ENCODE results near the gene NUDC. TPM values are rescaled to one million over a fixed set of nuclear protein-coding genes. Genes with fewer than 3 reads are reported as not detected.
"Not testable (repeated sequence)": the region's sequence is repeated elsewhere in the genome, so short reads cannot be mapped to it uniquely, and the experiment has no call there.

NUDC gene
- total and polyA plus RNA-seq, 5 donors from 2014 or later: 41.2 to 93.4 (median 82.0) TPM

- Mint-ChIP-seq H3K9me3 (peaks cover 0 to 2% (median 0%) of the 10 kb centered on the region in 7 donors), H3K27ac (no peak overlapping the region)
- ATAC-seq (ENCODE audit: low read depth in 2 of 2): no peak
These were observed 59.8 kb downstream of the NUDC start for GRCh38 chr1:26981146-26981846.

GRCh38 chr1:26983863-26984262, 62.3 kb downstream of the NUDC start:
- Histone ChIP-seq H3K36me3 (ENCODE audit: control insufficient read depth, insufficient read depth, low read length) (no peaks in the 10 kb centered on the region), H3K9me3 (ENCODE audit: control insufficient read depth in 2 of 2, low read length in 2 of 2) (no peaks in the 10 kb centered on the region), H3K4me3 (ENCODE audit: low read depth, low read length) (no peak overlapping the region), H3K27ac (ENCODE audit: insufficient read depth, low read length, poor library complexity, severe bottlenecking) (no peak overlapping the region), H3K4me1 (ENCODE audit: control insufficient read depth, insufficient read depth, low read length, poor library complexity, severe bottlenecking) (no peaks in the 10 kb centered on the region), H3K27me3 (ENCODE audit: control insufficient read depth, insufficient read depth, low read length) (peaks cover 9% of the 10 kb centered on the region)
- no peak overlapping the region for H3K27ac Mint-ChIP-seq
- H3K4me3 Mint-ChIP-seq: no peak overlapping the region
- H3K9me3 Mint-ChIP-seq: peaks cover 0 to 1% (median 0%) of the 10 kb centered on the region in 7 donors
- ATAC-seq (ENCODE audit: low read depth in 2 of 2): no peak
- no peaks in the 10 kb centered on the region for H3K36me3 Mint-ChIP-seq
- H3K4me1 Mint-ChIP-seq: no peaks in the 10 kb centered on the region
- DNase-seq: no peak
- peaks cover 26% of the 10 kb centered on the region for H3K27me3 Mint-ChIP-seq

More at GRCh38 chr1:26981146-26981846, 59.8 kb downstream of the NUDC start:
- no peaks in the 10 kb centered on the region for H3K4me1 Mint-ChIP-seq
- H3K27me3 ChIP-seq (ENCODE audit: control insufficient read depth, insufficient read depth, low read length): peaks cover 7% of the 10 kb centered on the region
- no peaks in the 10 kb centered on the region for H3K36me3 Mint-ChIP-seq
- H3K4me3 Mint-ChIP-seq: no peak overlapping the region
- H3K27me3 Mint-ChIP-seq: peaks cover 20% of the 10 kb centered on the region
- H3K4me1 ChIP-seq (ENCODE audit: control insufficient read depth, insufficient read depth, low read length, poor library complexity, severe bottlenecking): no peaks in the 10 kb centered on the region
- H3K36me3 ChIP-seq (ENCODE audit: control insufficient read depth, insufficient read depth, low read length): no peaks in the 10 kb centered on the region
- no peak overlapping the region for H3K4me3 ChIP-seq (ENCODE audit: low read depth, low read length)
- no peak for DNase-seq
- H3K27ac ChIP-seq (ENCODE audit: insufficient read depth, low read length, poor library complexity, severe bottlenecking): no peak overlapping the region
- H3K9me3 ChIP-seq (ENCODE audit: control insufficient read depth in 2 of 2, low read length in 2 of 2): no peaks in the 10 kb centered on the region

DNA sequence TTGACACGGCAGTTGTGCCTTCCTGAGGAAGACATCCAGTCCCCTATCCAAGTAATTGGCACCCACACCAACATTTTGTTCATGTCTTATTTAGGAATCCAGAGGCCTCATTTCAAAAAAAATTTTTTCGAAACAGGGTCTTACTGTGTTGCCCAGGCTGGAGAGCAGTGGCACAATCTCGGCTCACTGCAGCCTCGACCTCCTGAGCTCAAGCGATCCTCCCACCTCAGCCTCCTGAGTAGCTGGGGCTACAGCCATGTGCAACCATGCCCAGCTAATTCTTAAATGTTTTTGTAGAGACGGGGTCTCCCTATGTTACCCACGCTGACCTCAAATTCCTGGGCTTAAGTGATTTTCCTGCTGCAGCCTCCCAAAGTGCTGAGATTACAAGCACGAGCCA, 62.7 kb downstream of the NUDC start:
- ATAC-seq (ENCODE audit: low read depth in 2 of 2) (no peak), DNase-seq (no peak)
- H3K36me3 Mint-ChIP-seq: no peaks in the 10 kb centered on the region
- no peak overlapping the region for H3K27ac Mint-ChIP-seq
- Histone ChIP-seq H3K36me3 (ENCODE audit: control insufficient read depth, insufficient read depth, low read length) (no peaks in the 10 kb centered on the region), H3K4me3 (ENCODE audit: low read depth, low read length) (no peak overlapping the region), H3K27me3 (ENCODE audit: control insufficient read depth, insufficient read depth, low read length) (peaks cover 9% of the 10 kb centered on the region), H3K9me3 (ENCODE audit: control insufficient read depth in 2 of 2, low read length in 2 of 2) (no peaks in the 10 kb centered on the region), H3K4me1 (ENCODE audit: control insufficient read depth, insufficient read depth, low read length, poor library complexity, severe bottlenecking) (no peaks in the 10 kb centered on the region), H3K27ac (ENCODE audit: insufficient read depth, low read length, poor library complexity, severe bottlenecking) (no peak overlapping the region)
- H3K27me3 Mint-ChIP-seq: peaks cover 26% of the 10 kb centered on the region
- no peaks in the 10 kb centered on the region for H3K4me1 Mint-ChIP-seq
- no peak overlapping the region for H3K4me3 Mint-ChIP-seq
- H3K9me3 Mint-ChIP-seq: peaks cover 0 to 1% (median 0%) of the 10 kb centered on the region in 7 donors

DNA sequence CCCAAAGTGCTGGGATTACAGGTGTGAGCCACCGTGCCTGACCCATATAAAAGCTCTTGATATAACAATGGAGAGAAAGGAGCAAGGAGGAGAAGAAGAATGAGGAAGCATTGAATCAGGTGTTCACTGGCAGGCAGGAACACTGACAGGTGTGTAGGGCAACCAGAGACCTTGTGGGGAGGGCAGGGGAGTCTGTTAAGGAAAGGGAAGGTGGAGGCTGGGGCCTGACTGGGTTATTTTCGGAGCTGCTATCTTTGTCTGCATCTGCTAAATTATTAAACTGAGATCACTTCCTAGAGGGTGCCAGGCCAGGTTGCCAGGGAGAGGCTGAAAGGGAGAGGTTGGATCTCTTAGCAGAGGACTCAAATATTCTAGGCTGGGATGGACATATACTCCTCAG, 65.1 kb downstream of the NUDC start:
- H3K4me3 ChIP-seq (ENCODE audit: low read depth, low read length): no peak overlapping the region
- H3K9me3 Mint-ChIP-seq: peaks cover 0 to 5% (median 0%) of the 10 kb centered on the region in 7 donors
- no peak overlapping the region for H3K27ac ChIP-seq (ENCODE audit: insufficient read depth, low read length, poor library complexity, severe bottlenecking)
- ATAC-seq (ENCODE audit: low read depth in 2 of 2) (no peak), DNase-seq (no peak)
- no peaks in the 10 kb centered on the region for H3K36me3 Mint-ChIP-seq
- H3K27me3 Mint-ChIP-seq: peaks cover 38% of the 10 kb centered on the region
- no peaks in the 10 kb centered on the region for H3K36me3 ChIP-seq (ENCODE audit: control insufficient read depth, insufficient read depth, low read length)
- H3K4me1 ChIP-seq (ENCODE audit: control insufficient read depth, insufficient read depth, low read length, poor library complexity, severe bottlenecking): no peaks in the 10 kb centered on the region
- H3K9me3 ChIP-seq (ENCODE audit: control insufficient read depth in 2 of 2, low read length in 2 of 2): no peaks in the 10 kb centered on the region
- H3K4me3 Mint-ChIP-seq: no peak overlapping the region
- peaks cover 0 to 6% (median under 1%) of the 10 kb centered on the region in 4 donors for H3K4me1 Mint-ChIP-seq
- no peak overlapping the region for H3K27ac Mint-ChIP-seq
- peaks cover 13% of the 10 kb centered on the region for H3K27me3 ChIP-seq (ENCODE audit: control insufficient read depth, insufficient read depth, low read length)

- H3K27ac ChIP-seq (ENCODE audit: insufficient read depth, low read length, poor library complexity, severe bottlenecking); H3K4me3 ChIP-seq (ENCODE audit: low read depth, low read length); DNase-seq; H3K36me3 ChIP-seq (ENCODE audit: control insufficient read depth, insufficient read depth, low read length); H3K4me3 Mint-ChIP-seq; H3K9me3 ChIP-seq (ENCODE audit: control insufficient read depth in 2 of 2, low read length in 2 of 2); ATAC-seq (ENCODE audit: low read depth in 2 of 2); H3K36me3 Mint-ChIP-seq; H3K9me3 Mint-ChIP-seq; H3K27ac Mint-ChIP-seq; H3K4me1 ChIP-seq (ENCODE audit: control insufficient read depth, insufficient read depth, low read length, poor library complexity, severe bottlenecking): not testable (repeated sequence)
- Mint-ChIP-seq H3K4me1 (peaks cover 0 to 17% (median 8%) of the 10 kb centered on the region in 4 donors), H3K27me3 (peaks cover 54% of the 10 kb centered on the region)
- H3K27me3 ChIP-seq (ENCODE audit: control insufficient read depth, insufficient read depth, low read length): peaks cover 14% of the 10 kb centered on the region
These were observed 68.0 kb downstream of the NUDC start for GRCh38 chr1:26989403-26990109.

- H3K27me3 Mint-ChIP-seq: peaks cover 61% of the 10 kb centered on the region
These were observed 70.0 kb downstream of the NUDC start for GRCh38 chr1:26991310-26992116.

GRCh38 chr1:26993237-26994019, 71.9 kb downstream of the NUDC start, which contains the start of gene TRNP1:
TSS of gene TRNP1 (plus strand) at chr1:26993692. CDS start at chr1:26993787, 95 bp downstream.
- peak within 1 kb of the TSS in 1 of 3 donors; percentile 9 for H3K27ac Mint-ChIP-seq
- peaks cover 71% of the 10 kb centered on the region for H3K27me3 Mint-ChIP-seq
- no peaks in the 10 kb centered on the region for H3K36me3 Mint-ChIP-seq

More at GRCh38 chr1:26991310-26992116, 70.0 kb downstream of the NUDC start:
- no peak for DNase-seq
- Histone ChIP-seq H3K27me3 (ENCODE audit: control insufficient read depth, insufficient read depth, low read length) (peaks cover 29% of the 10 kb centered on the region), H3K36me3 (ENCODE audit: control insufficient read depth, insufficient read depth, low read length) (no peaks in the 10 kb centered on the region), H3K4me3 (ENCODE audit: low read depth, low read length) (no peak overlapping the region), H3K27ac (ENCODE audit: insufficient read depth, low read length, poor library complexity, severe bottlenecking) (no peak overlapping the region), H3K9me3 (ENCODE audit: control insufficient read depth in 2 of 2, low read length in 2 of 2) (no peaks in the 10 kb centered on the region), H3K4me1 (ENCODE audit: control insufficient read depth, insufficient read depth, low read length, poor library complexity, severe bottlenecking) (peaks cover 12% of the 10 kb centered on the region)
- Mint-ChIP-seq H3K36me3 (no peaks in the 10 kb centered on the region), H3K27ac (no peak overlapping the region), H3K4me1 (peaks cover 0 to 23% (median 8%) of the 10 kb centered on the region in 4 donors), H3K9me3 (peaks cover 0 to 4% (median 0%) of the 10 kb centered on the region in 7 donors), H3K4me3 (peak overlapping the region; percentile 30 to 67 (median 44))
- peak; percentile 23 to 42 for ATAC-seq (ENCODE audit: low read depth in 2 of 2)

More at GRCh38 chr1:26993237-26994019, 71.9 kb downstream of the NUDC start, which contains the start of gene TRNP1:
- ATAC-seq (ENCODE audit: low read depth in 2 of 2) (peak; percentile 28 to 57), DNase-seq (peak; percentile 41 to 63 (median 57))
- Histone ChIP-seq H3K27ac (ENCODE audit: insufficient read depth, low read length, poor library complexity, severe bottlenecking) (no peak within 1 kb of the TSS), H3K27me3 (ENCODE audit: control insufficient read depth, insufficient read depth, low read length) (peaks cover 31% of the 10 kb centered on the region), H3K4me3 (ENCODE audit: low read depth, low read length) (peak within 1 kb of the TSS; percentile 40), H3K36me3 (ENCODE audit: control insufficient read depth, insufficient read depth, low read length) (no peaks in the 10 kb centered on the region), H3K9me3 (ENCODE audit: control insufficient read depth in 2 of 2, low read length in 2 of 2) (no peaks in the 10 kb centered on the region), H3K4me1 (ENCODE audit: control insufficient read depth, insufficient read depth, low read length, poor library complexity, severe bottlenecking) (peaks cover 16% of the 10 kb centered on the region)
- peaks cover 0 to 4% (median 0%) of the 10 kb centered on the region in 7 donors for H3K9me3 Mint-ChIP-seq
- peak within 1 kb of the TSS; percentile 81 to 88 (median 84) for H3K4me3 Mint-ChIP-seq
- H3K4me1 Mint-ChIP-seq: peaks cover 0 to 28% (median 13%) of the 10 kb centered on the region in 4 donors
